NCI-H1417 treated with DMSO at 0.1 percent for 48 hours (cell line): ENCODE data around the gene NME7.

Source experiments
- DNase-seq: peaks from one replicate; lab custom pipeline; 2025; lab: John Stamatoyannopoulos, UW

The NME7 gene

GRCh38 chr1:169155675-169156074 lies 211.9 kb downstream of the NME7 start:
- DNase-seq, result no peak

GRCh38 chr1:169151338-169151837 lies 216.2 kb downstream of the NME7 start:
- DNase-seq, result no peak

GRCh38 chr1:169150641-169151337 lies 216.8 kb downstream of the NME7 start:
- no peak for DNase-seq

GRCh38 chr1:169149555-169150286 lies 217.9 kb downstream of the NME7 start:
- no peak for DNase-seq

GRCh38 chr1:169148472-169149252 lies 218.9 kb downstream of the NME7 start:
- DNase-seq, result no peak

GRCh38 chr1:169146576-169147214 lies 220.9 kb downstream of the NME7 start:
- DNase-seq, result no peak

- DNase-seq, result no peak
Measured at GRCh38 chr1:169144941-169145626, 222.5 kb downstream of the NME7 start.

GRCh38 chr1:169143984-169144383 lies 223.6 kb downstream of the NME7 start:
- DNase-seq, result no peak

- no peak for DNase-seq
Measured at GRCh38 chr1:169143346-169143745, 224.3 kb downstream of the NME7 start.

GRCh38 chr1:169142129-169142528 lies 225.5 kb downstream of the NME7 start:
- DNase-seq, result no peak

GRCh38 chr1:169141356-169141755 lies 226.2 kb downstream of the NME7 start:
- DNase-seq, result no peak

- no peak for DNase-seq
Measured at GRCh38 chr1:169138866-169139670, 228.5 kb downstream of the NME7 start.

- no peak for DNase-seq
Measured at GRCh38 chr1:169137357-169137756, 230.2 kb downstream of the NME7 start.

GRCh38 chr1:169133801-169134502 lies 233.6 kb downstream of the NME7 start:
- DNase-seq, result no peak

GRCh38 chr1:169133228-169133576 lies 234.4 kb downstream of the NME7 start:
- DNase-seq, result no peak

- DNase-seq, result no peak
Measured at GRCh38 chr1:169132512-169133227, 234.9 kb downstream of the NME7 start.

GRCh38 chr1:169130683-169131082 lies 236.9 kb downstream of the NME7 start:
- no peak for DNase-seq

GRCh38 chr1:169129109-169129784 lies 238.3 kb downstream of the NME7 start:
- no peak for DNase-seq

- DNase-seq, result no peak
Measured at GRCh38 chr1:169128562-169128961, 239.0 kb downstream of the NME7 start.
